Measurements from ENCODE around the gene CCP110. TPM values are rescaled to one million over a fixed set of nuclear protein-coding genes. Genes with fewer than 3 reads are reported as not detected.

Gene CCP110
- total and polyA plus RNA-seq, 2 of the 13 experiments (the other 11 are each of a cell fraction or from before 2014, with no cell fraction given), result 10.0 to 11.1 TPM

- peak; percentile 27; the same call in 1 of the 2 replicates for TF ChIP-seq PLSCR1 (CRISPR knock-in tag; IDR thresholded peaks at IDR 0.05; ENCODE audit: borderline replicate concordance)
- peak; percentile 33; the same call in 1 of the 2 replicates for TF ChIP-seq HBP1 (CRISPR knock-in tag; IDR thresholded peaks at IDR 0.05; ENCODE audit: low read depth)
- peak; percentile 95 for TF ChIP-seq ZSCAN5A (CRISPR knock-in tag; IDR thresholded peaks at IDR 0.05; ENCODE audit: borderline replicate concordance)
- TF ChIP-seq ZBTB20 (CRISPR knock-in tag; IDR thresholded peaks at IDR 0.05; ENCODE audit: borderline replicate concordance, low read depth), result peak; percentile 76; the same call in 1 of the 2 replicates
- TF ChIP-seq HMG20B (CRISPR knock-in tag; conservative IDR thresholded peaks at IDR 0.05), result no peak
- no peak; the same call in 1 of the 2 replicates for TF ChIP-seq RXRB (CRISPR knock-in tag; IDR thresholded peaks at IDR 0.05; ENCODE audit: borderline replicate concordance)
- TF ChIP-seq ZNF407 (CRISPR knock-in tag; IDR thresholded peaks at IDR 0.05; ENCODE audit: not compliant biosample characterization), result peak; percentile 54
- no peak for TF ChIP-seq RORA (CRISPR knock-in tag; IDR thresholded peaks at IDR 0.05)
- no peak; the same call in 1 of the 2 replicates for TF ChIP-seq ZSCAN22 (CRISPR knock-in tag; IDR thresholded peaks at IDR 0.05)
- peak; percentile 98 for TF ChIP-seq POGK (CRISPR knock-in tag; conservative IDR thresholded peaks at IDR 0.05)
- TF ChIP-seq MXD3 (CRISPR knock-in tag; IDR thresholded peaks at IDR 0.05), result peak; percentile 52
- peak; percentile 84 for TF ChIP-seq ZNF781 (CRISPR knock-in tag; IDR thresholded peaks at IDR 0.05; ENCODE audit: borderline replicate concordance, not compliant biosample characterization)
- TF ChIP-seq ZNF256 (CRISPR knock-in tag; conservative IDR thresholded peaks at IDR 0.05), result no peak
These were observed 31.6 kb downstream of the CCP110 start, which contains the start of gene VPS35L (continued) for GRCh38 chr16:19555186-19555937.
